T-cell (primary cell): Measurements from ENCODE around the gene APOA4. TPM values are rescaled to one million over a fixed set of nuclear protein-coding genes. Genes with fewer than 3 reads are reported as not detected.
A peak's percentile ranks its signal among the peaks of the same experiment; 100 is the strongest.

Experiments
- ATAC-seq, 4 experiments: fragments of 200-7000 bp in 3 of 4; fragments of 150-1000 bp in 1 of 4; cut with Tn5 transposase; replicated peaks in 1 of 4; 1 replicate in 3 of 4; 2 replicates in 1 of 4; pipeline ENCODE4 v1.10.0; 2021; ENCODE audit warnings: moderate library complexity in 3 of 4, mild to moderate bottlenecking in 2 of 4, moderate number of reproducible peaks in 1 of 4
- CTCF ChIA-PET, 2 donors: fragments of 300-600 bp; sonication (Branson Sonifier 250); formaldehyde crosslinking; loops; one replicate each; lab custom pipeline; 2022; ENCODE audit warnings: antibody characterized with exemption in 2 of 2; lab: Charles Lee
- POLR2A ChIA-PET, 2 donors: fragments of 300-600 bp; sonication (Branson Sonifier 250); formaldehyde crosslinking; loops; one replicate each; lab custom pipeline; 2022; ENCODE audit warnings: antibody characterized with exemption in 2 of 2; lab: Charles Lee
- DNase-seq, 35 experiments: peaks; one replicate each; pipeline versions ENCODE4 v3.0.0 to v3.0.0-alpha.2; 2013 to 2023
- H3K27ac ChIP-seq: one replicate; pipeline ENCODE4 v1.5.1; 2013; ENCODE audit warnings: low read length
- H3K27me3 ChIP-seq, 2 experiments: replicated peaks in 1 of 2; 1 replicate in 1 of 2; 2 replicates in 1 of 2; pipeline versions ENCODE4 v1.6.1 to v1.7.0; 2013; ENCODE audit warnings: low read length in 1 of 2, mixed read lengths in 1 of 2; ENCODE audit not compliant: control insufficient read depth in 2 of 2, insufficient read depth in 2 of 2; ENCODE audit errors: extremely low read depth in 1 of 2
- H3K36me3 ChIP-seq, 2 donors: 1 replicate in 1 of 2; 2 replicates in 1 of 2; pipeline versions ENCODE4 v1.6.1 to v1.7.0; 2013; ENCODE audit warnings: low read length in 1 of 2; ENCODE audit not compliant: control insufficient read depth in 2 of 2, insufficient read depth in 1 of 2; ENCODE audit errors: extremely low read depth in 1 of 2
- H3K4me1 ChIP-seq, 2 experiments: 1 replicate in 1 of 2; 2 replicates in 1 of 2; pipeline versions ENCODE4 v1.6.1 to v1.7.0; 2013; ENCODE audit warnings: low read length in 2 of 2, mixed read lengths in 1 of 2; ENCODE audit not compliant: insufficient read depth in 2 of 2, control insufficient read depth in 1 of 2; ENCODE audit errors: extremely low read depth in 1 of 2
- H3K4me3 ChIP-seq, 2 donors: 1 replicate in 1 of 2; 2 replicates in 1 of 2; pipeline versions ENCODE4 v1.5.1 to v1.7.0; 2013; ENCODE audit warnings: mild to moderate bottlenecking in 2 of 2, low read length in 1 of 2, moderate library complexity in 1 of 2; ENCODE audit not compliant: control insufficient read depth in 1 of 2; ENCODE audit errors: extremely low read depth in 1 of 2
- H3K9me3 ChIP-seq: 2 replicates; pipeline ENCODE4 v1.7.0; 2013
- H3K27ac Mint-ChIP-seq, 2 donors: one replicate each; pipeline ENCODE4 v1.8.0; 2020 to 2021; ENCODE audit warnings: mild to moderate bottlenecking in 2 of 2, mixed read lengths in 2 of 2
- H3K27me3 Mint-ChIP-seq, 2 donors: one replicate each; pipeline ENCODE4 v1.8.0; 2021 to 2022; ENCODE audit warnings: mixed read lengths in 2 of 2
- H3K36me3 Mint-ChIP-seq: one replicate; pipeline ENCODE4 v1.8.0; 2021; ENCODE audit warnings: mixed read lengths
- H3K4me1 Mint-ChIP-seq, 3 donors: one replicate each; pipeline ENCODE4 v1.8.0; 2020 to 2022; ENCODE audit warnings: mixed read lengths in 3 of 3, mild to moderate bottlenecking in 1 of 3
- H3K4me3 Mint-ChIP-seq, 3 donors: one replicate each; pipeline ENCODE4 v1.8.0; 2020 to 2022; ENCODE audit warnings: mild to moderate bottlenecking in 3 of 3, mixed read lengths in 3 of 3, moderate library complexity in 3 of 3
- H3K9me3 Mint-ChIP-seq, 3 donors: one replicate each; pipeline ENCODE4 v1.8.0; 2020 to 2022; ENCODE audit warnings: mixed read lengths in 3 of 3
- WGBS: methylation state at CpG from one replicate; pipeline ENCODE4 v1.1.5; 2013; ENCODE audit warnings: missing lambda C conversion rate; ENCODE audit not compliant: insufficient coverage; 5-methylcytosine and 5-hydroxymethylcytosine counted together
- total RNA-seq, 35 experiments: library from RNA in 6 of 35; stranded (reverse) in 6 of 35; fragments of 120-200 nt in 1 of 35; gene quantifications; one replicate each; pipeline versions ENCODE4 v1.2.1 to v1.2.4 and lab custom pipeline; 2013 to 2026

Gene APOA4
- total RNA-seq, 5 donors from 2014 or later (not counting 1 experiment from before 2014, with no cell fraction given), result not detected

- H3K4me1 ChIP-seq, result no peaks in the 10 kb centered on the region
- H3K36me3 Mint-ChIP-seq, result peaks cover 52% of the 10 kb centered on the region
- H3K27me3 Mint-ChIP-seq, result no peaks in the 10 kb centered on the region
- H3K9me3 ChIP-seq, result no peaks in the 10 kb centered on the region
- no peak overlapping the region for H3K27ac ChIP-seq
- DNase-seq (no peak), ATAC-seq (no peak)
- WGBS, result 83% methylated on average over 1 of the region's 4 CpGs
- CTCF ChIA-PET, result interaction anchor here in 1 of 2 donors (0.6 kb wide), 1 partner anchor 88 kb away, joined by 5 read pairs; no protein-coding TSS in a partner anchor
- no peaks in the 10 kb centered on the region for H3K27me3 ChIP-seq
- H3K36me3 ChIP-seq, result peaks cover 3 to 51% of the 10 kb centered on the region in 2 donors
- H3K4me1 Mint-ChIP-seq, result peaks cover 3 to 8% (median 4%) of the 10 kb centered on the region in 3 donors
- H3K4me3 ChIP-seq, result no peak overlapping the region
- no peak overlapping the region for H3K27ac Mint-ChIP-seq
- H3K9me3 Mint-ChIP-seq, result no peaks in the 10 kb centered on the region
- H3K4me3 Mint-ChIP-seq, result no peak overlapping the region
- POLR2A ChIA-PET, result interaction anchor here in 1 of 2 donors (0.5 to 0.6 kb wide), 2 partner anchors 32 to 332 kb away, joined by 3 to 10 read pairs; no protein-coding TSS in a partner anchor
Observed at GRCh38 chr11:116844722-116845121, 21.6 kb upstream of the APOA4 start.

- H3K4me3 ChIP-seq, result no peak overlapping the region
- no peaks in the 10 kb centered on the region for H3K9me3 ChIP-seq
- ATAC-seq, result no peak
- DNase-seq, result no peak
- no peaks in the 10 kb centered on the region for H3K27me3 ChIP-seq
- Mint-ChIP-seq H3K27ac (no peak overlapping the region), H3K36me3 (peaks cover 45% of the 10 kb centered on the region), H3K27me3 (no peaks in the 10 kb centered on the region), H3K4me1 (peaks cover 0 to 4% (median 1%) of the 10 kb centered on the region in 3 donors), H3K9me3 (no peaks in the 10 kb centered on the region), H3K4me3 (no peak overlapping the region)
- WGBS, result 100% methylated on average over 1 of the region's 9 CpGs
- no peaks in the 10 kb centered on the region for H3K4me1 ChIP-seq
- H3K27ac ChIP-seq, result no peak overlapping the region
- H3K36me3 ChIP-seq, result peaks cover 3 to 46% of the 10 kb centered on the region in 2 donors
- CTCF ChIA-PET, result interaction anchor here in 1 of 2 donors (0.7 kb wide), 1 partner anchor 10 kb away, joined by 3 read pairs; no protein-coding TSS in a partner anchor
- POLR2A ChIA-PET, result no interaction called here
Observed at GRCh38 chr11:116843661-116844060, 20.6 kb upstream of the APOA4 start.

GRCh38 chr11:116842909-116843308 is 19.8 kb upstream of the APOA4 start:
- no peak overlapping the region for H3K27ac Mint-ChIP-seq
- no peaks in the 10 kb centered on the region for H3K27me3 Mint-ChIP-seq
- H3K9me3 Mint-ChIP-seq, result no peaks in the 10 kb centered on the region
- DNase-seq, result no peak
- no peak overlapping the region for H3K4me3 Mint-ChIP-seq
- H3K36me3 ChIP-seq, result peaks cover 3 to 43% of the 10 kb centered on the region in 2 donors
- no peak for ATAC-seq
- H3K36me3 Mint-ChIP-seq, result peaks cover 44% of the 10 kb centered on the region
- ChIA-PET CTCF (no interaction called here), POLR2A (no interaction called here)
- WGBS, result 96% methylated on average over 4 of the region's 4 CpGs
- no peaks in the 10 kb centered on the region for H3K4me1 ChIP-seq
- H3K4me1 Mint-ChIP-seq, result peaks cover 0 to 4% (median 1%) of the 10 kb centered on the region in 3 donors
- no peaks in the 10 kb centered on the region for H3K27me3 ChIP-seq
- no peaks in the 10 kb centered on the region for H3K9me3 ChIP-seq
- H3K27ac ChIP-seq, result no peak overlapping the region
- no peak overlapping the region for H3K4me3 ChIP-seq

GRCh38 chr11:116842117-116842516 is 19.0 kb upstream of the APOA4 start:
- H3K9me3 Mint-ChIP-seq, result no peaks in the 10 kb centered on the region
- CTCF ChIA-PET, result no interaction called here
- no peak overlapping the region for H3K4me3 Mint-ChIP-seq
- POLR2A ChIA-PET, result interaction anchor here in 1 of 2 donors (0.7 kb wide), 1 partner anchor 11 kb away, joined by 7 read pairs; no protein-coding TSS in a partner anchor
- Histone ChIP-seq H3K4me1 (no peaks in the 10 kb centered on the region), H3K27me3 (no peaks in the 10 kb centered on the region), H3K9me3 (no peaks in the 10 kb centered on the region), H3K4me3 (no peak overlapping the region), H3K27ac (no peak overlapping the region), H3K36me3 (peaks cover 0 to 36% of the 10 kb centered on the region in 2 donors)
- DNase-seq (no peak), ATAC-seq (no peak)
- H3K36me3 Mint-ChIP-seq, result peaks cover 38% of the 10 kb centered on the region
- H3K27me3 Mint-ChIP-seq, result no peaks in the 10 kb centered on the region
- no peak overlapping the region for H3K27ac Mint-ChIP-seq
- WGBS, result no CpG with 5 or more reads among the region's 4 CpGs
- peaks cover 0 to 4% (median 1%) of the 10 kb centered on the region in 3 donors for H3K4me1 Mint-ChIP-seq

- Histone ChIP-seq H3K9me3 (no peaks in the 10 kb centered on the region), H3K4me3 (no peak overlapping the region), H3K27me3 (no peaks in the 10 kb centered on the region), H3K4me1 (peaks cover 0 to 9% of the 10 kb centered on the region in 2 experiments), H3K36me3 (peaks cover 0 to 23% of the 10 kb centered on the region in 2 donors), H3K27ac (no peak overlapping the region)
- no peak overlapping the region for H3K4me3 Mint-ChIP-seq
- no peak for DNase-seq
- ChIA-PET CTCF (no interaction called here), POLR2A (interaction anchor here in 1 of 2 donors (0.6 kb wide), 1 partner anchor 23 kb away, joined by 3 read pairs; no protein-coding TSS in a partner anchor)
- H3K36me3 Mint-ChIP-seq, result peaks cover 25% of the 10 kb centered on the region
- no peaks in the 10 kb centered on the region for H3K27me3 Mint-ChIP-seq
- 67% methylated on average over 1 of the region's 9 CpGs for WGBS
- H3K27ac Mint-ChIP-seq, result no peak overlapping the region
- no peak for ATAC-seq
- H3K9me3 Mint-ChIP-seq, result no peaks in the 10 kb centered on the region
- peaks cover 4 to 9% (median 5%) of the 10 kb centered on the region in 3 donors for H3K4me1 Mint-ChIP-seq
Observed at GRCh38 chr11:116840746-116841296, 17.7 kb upstream of the APOA4 start.

- POLR2A ChIA-PET, result no interaction called here
- peaks cover 0 to 1% of the 10 kb centered on the region in 2 experiments for H3K27me3 ChIP-seq
- peaks cover 0 to 14% of the 10 kb centered on the region in 2 experiments for H3K4me1 ChIP-seq
- Mint-ChIP-seq H3K27me3 (no peaks in the 10 kb centered on the region), H3K27ac (no peak overlapping the region), H3K9me3 (no peaks in the 10 kb centered on the region), H3K4me3 (no peak overlapping the region), H3K4me1 (peaks cover 9 to 15% (median 11%) of the 10 kb centered on the region in 3 donors), H3K36me3 (peaks cover 19% of the 10 kb centered on the region)
- H3K9me3 ChIP-seq, result no peaks in the 10 kb centered on the region
- CTCF ChIA-PET, result interaction anchor here in 1 of 2 donors (1.0 kb wide), 1 partner anchor 237 kb away, joined by 3 read pairs; no protein-coding TSS in a partner anchor
- peaks cover 0 to 17% of the 10 kb centered on the region in 2 donors for H3K36me3 ChIP-seq
- no peak for ATAC-seq
- peak in 1 of 35 experiments; percentile 19 for DNase-seq
- H3K4me3 ChIP-seq, result no peak overlapping the region
- 94% methylated on average over 4 of the region's 6 CpGs for WGBS
- no peak overlapping the region for H3K27ac ChIP-seq
Observed at GRCh38 chr11:116840224-116840745, 17.2 kb upstream of the APOA4 start.
